ENCODE results near the gene RNF208. TPM values are rescaled to one million over a fixed set of nuclear protein-coding genes. Genes with fewer than 3 reads are reported as not detected.

RNF208 gene
- total RNA-seq, 1 donor from 2014 or later = 4.3 TPM

GRCh38 chr9:137182836-137183235 lies 39.2 kb downstream of the RNF208 start:
- intact Hi-C loops (cut with micrococcal nuclease) = no loop called here

DNA sequence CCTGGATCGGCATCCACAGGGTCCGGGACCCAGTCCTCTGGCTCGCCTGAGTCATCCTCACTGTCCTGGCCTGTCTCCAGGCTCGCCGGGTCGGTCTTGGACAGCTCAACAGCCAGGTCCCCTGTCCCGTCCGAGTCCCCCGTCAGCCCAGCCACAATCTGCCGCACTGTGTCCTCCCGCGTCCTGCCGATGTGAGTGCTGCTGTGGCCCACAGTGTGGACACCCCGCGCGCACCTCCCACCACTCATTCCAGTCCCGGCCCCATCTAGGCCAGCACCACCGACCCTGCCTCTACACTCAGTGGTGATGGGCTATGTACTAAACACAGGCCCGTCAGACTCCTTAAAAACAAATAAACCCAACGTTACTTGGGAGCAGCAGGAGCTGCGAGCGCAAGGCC lies 40.4 kb downstream of the RNF208 start:
- intact Hi-C loops (cut with micrococcal nuclease) = no loop called here

DNA sequence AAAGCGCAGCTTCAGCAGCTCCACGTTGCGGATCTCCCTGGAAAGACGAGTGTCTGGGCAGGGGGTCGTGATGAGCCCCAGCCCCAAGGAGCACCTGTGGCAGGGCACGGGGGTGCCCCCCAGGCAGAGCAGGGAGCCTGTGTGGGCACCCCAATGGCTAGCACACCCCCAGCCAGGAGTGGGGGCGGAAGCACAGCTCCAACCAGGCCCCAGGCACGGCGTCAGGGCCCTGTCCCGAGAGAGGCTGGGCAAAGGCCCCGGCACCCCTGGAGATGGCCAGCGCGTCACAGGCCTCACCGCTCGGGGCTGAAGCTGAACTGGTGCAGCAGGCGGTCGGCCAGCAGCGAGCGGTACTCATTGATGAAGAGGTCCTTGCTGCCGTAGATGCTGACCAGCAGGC lies 41.5 kb downstream of the RNF208 start:
- intact Hi-C loops (cut with micrococcal nuclease) = no loop called here

DNA sequence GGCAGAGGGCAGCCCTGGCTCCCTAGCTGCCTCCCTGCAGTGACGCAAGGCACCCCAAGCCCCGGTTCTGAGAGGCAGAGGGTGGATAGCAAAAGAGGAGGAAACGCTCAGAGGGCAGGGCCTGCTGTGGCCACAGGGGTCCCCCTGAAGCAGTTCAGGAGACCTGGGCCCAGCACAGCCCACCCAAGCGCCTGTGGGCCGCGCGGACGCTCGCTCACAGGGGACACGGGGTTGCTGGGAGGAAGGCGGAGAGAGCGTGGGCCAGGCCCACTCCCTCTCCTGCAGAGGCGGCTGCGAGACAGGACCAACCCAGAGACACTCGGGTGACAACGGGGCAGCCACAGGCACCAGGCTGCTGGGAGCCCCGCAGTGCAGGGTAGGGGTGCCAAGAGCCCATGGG lies 42.3 kb downstream of the RNF208 start:
- intact Hi-C loops (cut with micrococcal nuclease) = no loop called here

DNA sequence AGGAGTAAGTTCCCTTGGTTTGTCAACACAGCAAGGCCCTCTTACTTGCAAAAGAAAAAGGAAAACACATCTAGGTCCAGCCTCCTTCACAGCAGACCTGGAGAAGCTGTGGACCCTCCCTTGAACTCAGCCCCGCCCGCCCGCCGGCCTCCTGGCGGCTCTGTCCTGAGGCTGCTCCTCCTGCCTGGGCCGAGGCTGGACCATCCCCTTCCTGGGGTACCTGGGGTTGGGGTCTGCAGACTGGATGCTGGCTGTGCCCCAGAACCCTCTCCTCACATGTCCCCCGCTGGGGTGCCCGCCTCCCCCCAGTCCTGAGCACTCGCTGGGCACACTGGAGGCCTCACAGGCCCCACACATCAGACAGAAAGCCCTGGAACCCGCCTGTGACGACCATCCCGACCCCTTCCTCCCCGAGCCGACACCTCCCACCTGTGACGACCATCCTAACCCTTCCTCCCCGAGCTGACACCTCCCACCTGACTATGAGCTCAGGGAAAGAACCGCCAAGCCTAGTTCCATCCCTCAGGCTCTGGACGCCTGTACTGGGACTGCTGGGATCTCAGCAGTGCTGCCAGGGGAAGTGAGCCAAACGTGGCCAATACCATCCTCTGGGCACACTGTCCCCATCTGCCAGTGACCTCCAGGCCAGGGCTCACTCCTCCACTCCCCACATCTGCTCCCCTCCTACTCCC lies 43.0 kb downstream of the RNF208 start:
- intact Hi-C loops (cut with micrococcal nuclease) = no loop called here

DNA sequence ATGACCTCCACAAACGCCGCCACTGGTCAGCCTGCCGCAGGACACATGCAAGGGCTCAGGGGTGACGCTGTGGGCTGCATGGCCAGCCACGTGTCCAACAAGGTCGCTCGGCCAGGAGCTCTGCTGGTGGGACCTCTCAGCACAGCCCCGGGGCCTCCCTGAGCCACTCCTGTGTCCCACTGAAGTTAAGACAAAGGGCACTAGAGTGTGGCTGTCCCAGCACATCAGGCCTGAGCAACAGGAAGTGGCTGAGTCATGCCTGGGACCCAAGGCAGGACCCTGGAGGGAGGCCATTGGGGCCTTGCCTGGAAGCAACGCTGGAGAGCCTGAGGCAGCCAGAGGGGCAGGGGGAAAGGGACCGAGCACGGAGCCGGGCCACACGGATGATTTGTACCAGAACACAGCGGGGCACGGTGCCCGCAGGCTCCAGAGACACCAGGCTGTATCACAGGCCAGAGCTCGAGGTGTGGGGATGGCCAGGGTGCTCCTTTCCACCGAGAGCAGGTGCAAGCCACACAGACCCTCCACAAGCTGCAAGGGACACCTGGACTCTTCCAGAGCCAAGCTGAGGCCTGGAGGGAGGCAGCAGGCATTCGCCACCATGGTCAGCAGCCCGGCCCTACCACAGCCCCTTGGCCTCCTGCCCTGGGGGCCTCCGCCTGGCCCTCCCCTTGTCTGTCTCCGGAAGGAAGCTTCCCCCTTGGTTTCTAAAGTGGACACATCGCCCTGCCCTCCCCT lies 43.7 kb downstream of the RNF208 start:
- intact Hi-C loops (cut with micrococcal nuclease) = no loop called here

DNA sequence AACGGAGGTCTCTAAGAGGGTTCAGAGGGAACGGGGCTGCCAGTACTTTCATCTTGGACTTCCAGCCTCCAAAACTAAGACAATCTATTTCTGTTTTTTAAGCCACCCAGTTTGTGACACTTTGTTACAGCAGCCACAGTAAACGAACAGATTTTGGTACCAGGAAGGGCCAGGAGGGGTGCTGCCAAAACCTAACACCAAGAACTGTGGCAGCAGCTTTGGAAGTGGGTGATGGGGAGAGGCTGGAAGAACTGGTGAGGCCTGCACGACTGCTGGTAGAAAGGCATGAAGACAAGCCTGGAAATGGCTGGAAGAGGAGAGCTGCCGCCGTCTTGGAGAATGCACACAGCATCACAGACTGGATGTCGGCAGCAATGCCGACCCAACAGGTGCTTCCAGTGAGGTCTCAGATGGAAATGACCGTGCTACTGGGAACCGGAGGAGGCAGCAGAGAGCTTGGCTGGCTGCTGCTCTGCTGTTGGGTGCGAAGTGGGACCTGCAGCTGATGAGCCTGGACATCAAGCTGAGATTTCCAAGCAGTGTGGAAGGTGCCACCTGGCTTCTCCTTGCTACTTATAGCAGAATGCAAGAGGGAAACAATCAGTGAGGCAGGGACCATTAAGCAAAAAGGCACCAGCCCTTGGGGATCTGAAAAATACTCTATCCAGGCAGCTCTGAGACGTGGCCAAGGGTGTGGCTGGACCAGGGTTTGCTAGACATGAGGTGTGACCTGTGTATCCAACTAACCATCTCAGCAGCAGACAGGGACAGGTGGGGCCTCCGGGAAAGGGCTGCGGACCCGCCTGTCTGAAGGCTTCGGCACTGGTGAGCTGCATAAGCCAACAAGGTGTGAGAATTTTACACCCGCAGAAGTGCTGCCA lies 45.5 kb downstream of the RNF208 start:
- intact Hi-C loops (cut with micrococcal nuclease) = no loop called here

GRCh38 chr9:137175345-137175961 lies 46.6 kb downstream of the RNF208 start:
- intact Hi-C loops (cut with micrococcal nuclease) = no loop called here

DNA sequence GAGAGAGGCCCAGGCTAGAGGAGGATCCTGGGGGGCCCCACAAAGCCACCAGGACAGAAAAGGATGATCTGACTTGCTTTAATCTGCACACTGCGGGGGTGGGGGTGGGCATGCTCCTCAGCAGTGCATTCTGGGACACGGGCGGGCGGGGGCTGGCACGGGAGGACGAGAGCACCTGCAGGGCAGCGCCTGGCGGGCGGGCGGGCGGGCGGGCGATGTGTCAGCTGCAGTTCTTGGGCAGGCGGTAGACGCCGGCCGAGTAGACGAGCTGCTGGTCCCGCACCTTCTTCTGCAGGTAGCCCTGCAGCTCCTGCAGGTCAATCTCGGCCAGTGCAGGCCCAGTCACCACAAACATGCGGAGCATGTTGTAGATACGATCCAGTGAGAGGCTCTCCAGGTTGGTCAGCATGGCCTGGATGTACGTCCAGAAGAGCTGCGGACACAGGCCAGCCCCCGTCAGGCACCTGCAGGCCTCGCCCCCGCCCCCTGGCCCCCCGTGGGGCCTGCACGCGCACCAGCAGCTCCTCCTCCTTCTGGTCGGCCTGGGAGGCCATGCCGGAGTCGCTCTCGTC lies 47.2 kb downstream of the RNF208 start:
- intact Hi-C loops (cut with micrococcal nuclease) = no loop called here

DNA sequence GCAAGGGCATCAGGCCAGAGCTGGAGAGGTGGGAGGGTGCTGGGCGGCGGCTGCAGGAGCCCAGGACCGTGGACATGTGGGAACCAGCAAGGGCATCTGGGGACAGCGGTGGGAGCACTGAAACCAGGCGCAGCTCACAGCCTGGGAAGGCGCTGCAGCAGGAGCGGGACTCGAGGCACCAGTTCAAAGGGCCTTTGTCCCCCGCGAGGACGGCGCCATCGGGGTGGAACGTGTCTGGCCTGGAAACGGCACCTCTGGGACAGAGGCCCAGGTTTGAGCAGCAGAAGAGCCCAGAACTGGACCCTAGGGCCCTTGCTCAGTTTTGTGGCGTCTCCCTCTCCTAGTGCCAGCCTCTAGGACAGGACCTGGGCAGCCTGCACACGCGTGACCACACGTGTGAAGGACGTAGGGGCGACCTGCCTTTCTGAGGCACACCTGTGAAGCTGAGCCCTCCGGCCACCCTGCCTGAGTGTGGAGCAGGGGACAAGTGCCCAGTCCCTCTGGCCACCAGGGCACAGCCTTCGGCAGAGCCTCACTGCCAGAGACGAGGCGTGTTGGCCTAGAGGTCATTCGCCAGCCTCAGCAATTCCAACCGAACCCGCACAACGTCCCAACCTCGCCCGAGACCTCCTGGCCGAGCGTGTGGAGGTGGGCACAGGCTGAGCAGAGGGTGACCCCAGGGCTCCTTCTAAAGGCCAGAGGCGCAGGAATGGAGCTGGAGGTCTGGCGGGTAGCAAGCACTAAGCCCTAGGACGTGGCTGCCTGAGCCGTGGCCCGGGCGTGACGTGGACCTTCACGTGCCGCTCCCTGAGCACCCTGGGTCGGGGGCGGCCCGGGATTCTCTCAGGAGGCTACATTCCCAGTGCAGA lies 48.0 kb downstream of the RNF208 start:
- intact Hi-C loops (cut with micrococcal nuclease) = no loop called here

GRCh38 chr9:137172901-137173795 lies 48.9 kb downstream of the RNF208 start:
- intact Hi-C loops (cut with micrococcal nuclease) = no loop called here

GRCh38 chr9:137171149-137171900 lies 50.7 kb downstream of the RNF208 start:
- intact Hi-C loops (cut with micrococcal nuclease) = no loop called here

- intact Hi-C loops (cut with micrococcal nuclease) = no loop called here
These were observed 51.4 kb downstream of the RNF208 start for GRCh38 chr9:137170486-137171148.

Other genes with a start within 250 kb of the RNF208 start
- 5.2 and 5.3 TPM in 2 replicates for gene PTGDS, start 244.7 kb downstream of the RNF208 start, total RNA-seq
- gene LCNL1, start 239.2 kb downstream of the RNF208 start, total RNA-seq = not detected in 2 replicates
- gene PAXX, start 229.8 kb downstream of the RNF208 start, total RNA-seq = 79.8 and 84.2 TPM in 2 replicates
- 1.4 and 1.8 TPM in 2 replicates for gene CLIC3, start 225.7 kb downstream of the RNF208 start, total RNA-seq
- gene ABCA2, start 194.0 kb downstream of the RNF208 start, total RNA-seq = 30.0 and 33.9 TPM in 2 replicates
- gene FUT7, start 190.2 kb downstream of the RNF208 start, total RNA-seq = 1.7 and 1.9 TPM in 2 replicates
- 56.7 and 57.3 TPM in 2 replicates for gene NPDC1, start 176.1 kb downstream of the RNF208 start, total RNA-seq
- not detected in 2 replicates for gene ENTPD2, start 168.2 kb downstream of the RNF208 start, total RNA-seq
- 19.7 and 21.1 TPM in 2 replicates for gene SAPCD2, start 151.7 kb downstream of the RNF208 start, total RNA-seq
- 15.1 and 15.7 TPM in 2 replicates for gene UAP1L1, start 144.7 kb downstream of the RNF208 start, total RNA-seq
- 50.4 and 54.3 TPM in 2 replicates for gene MAN1B1, start 135.3 kb downstream of the RNF208 start, total RNA-seq
- gene DPP7, start 107.5 kb downstream of the RNF208 start, total RNA-seq = 251 and 260 TPM in 2 replicates
- 0.15 and 0.37 TPM in 2 replicates for gene GRIN1, start 83.1 kb downstream of the RNF208 start, total RNA-seq
- not detected in 2 replicates for gene LRRC26, start 52.2 kb downstream of the RNF208 start, total RNA-seq
- not detected in 2 replicates for gene TMEM210, start 50.2 kb downstream of the RNF208 start, total RNA-seq
- gene ANAPC2, start 33.7 kb downstream of the RNF208 start, total RNA-seq = 77.0 and 77.9 TPM in 2 replicates
- 88.4 and 88.8 TPM in 2 replicates for gene SSNA1, start 33.6 kb downstream of the RNF208 start, total RNA-seq
- gene TPRN, start 21.5 kb downstream of the RNF208 start, total RNA-seq = 9.5 and 9.9 TPM in 2 replicates
- 29.4 and 30.7 TPM in 2 replicates for gene TMEM203, start 16.6 kb downstream of the RNF208 start, total RNA-seq
- gene NDOR1, start 16.5 kb downstream of the RNF208 start, total RNA-seq = 40.9 and 45.3 TPM in 2 replicates
- gene CYSRT1, start 2.9 kb upstream of the RNF208 start, total RNA-seq = 0.27 TPM in 2 replicates
- not detected in 2 replicates for gene RNF224, start 5.3 kb upstream of the RNF208 start, total RNA-seq
- not detected in 2 replicates for gene SLC34A3, start 8.7 kb upstream of the RNF208 start, total RNA-seq
- 275 and 280 TPM in 2 replicates for gene TUBB4B, start 19.0 kb upstream of the RNF208 start, total RNA-seq
- 0.27 TPM in 1 of 2 replicates, not detected in the other for gene STPG3, start 29.0 kb upstream of the RNF208 start, total RNA-seq
- gene NELFB, start 33.1 kb upstream of the RNF208 start, total RNA-seq = 64.6 and 66.9 TPM in 2 replicates
- 16.8 and 16.9 TPM in 2 replicates for gene TOR4A, start 55.5 kb upstream of the RNF208 start, total RNA-seq
- 1.5 and 1.8 TPM in 2 replicates for gene NRARP, start 80.0 kb upstream of the RNF208 start, total RNA-seq
- 8.7 and 8.9 TPM in 2 replicates for gene EXD3, start 200.9 kb upstream of the RNF208 start, total RNA-seq
- gene NOXA1, start 201.2 kb upstream of the RNF208 start, total RNA-seq = 0.44 and 0.80 TPM in 2 replicates
- gene ENTPD8, start 219.1 kb upstream of the RNF208 start, total RNA-seq = 0.07 TPM in 1 of 2 replicates, not detected in the other
- gene NSMF, start 237.1 kb upstream of the RNF208 start, total RNA-seq = 30.5 and 33.1 TPM in 2 replicates

All from T-helper 1 cell treated with Interleukin-12 subunit alpha and Interleukin-12 subunit beta and Interleukin-4 antibody, amounts not matched to agents 30 ng/mL and 1 ng/mL, for 36 hours (primary cell).